ENCODE measurements around the gene A1BG. TPM values are rescaled to one million over a fixed set of nuclear protein-coding genes. Genes with fewer than 3 reads are reported as not detected.
A peak's percentile ranks its signal among the peaks of the same experiment; 100 is the strongest.

A1BG gene
- total RNA-seq, 2 experiments from 2014 or later = 6.1 to 7.4 TPM

DNA sequence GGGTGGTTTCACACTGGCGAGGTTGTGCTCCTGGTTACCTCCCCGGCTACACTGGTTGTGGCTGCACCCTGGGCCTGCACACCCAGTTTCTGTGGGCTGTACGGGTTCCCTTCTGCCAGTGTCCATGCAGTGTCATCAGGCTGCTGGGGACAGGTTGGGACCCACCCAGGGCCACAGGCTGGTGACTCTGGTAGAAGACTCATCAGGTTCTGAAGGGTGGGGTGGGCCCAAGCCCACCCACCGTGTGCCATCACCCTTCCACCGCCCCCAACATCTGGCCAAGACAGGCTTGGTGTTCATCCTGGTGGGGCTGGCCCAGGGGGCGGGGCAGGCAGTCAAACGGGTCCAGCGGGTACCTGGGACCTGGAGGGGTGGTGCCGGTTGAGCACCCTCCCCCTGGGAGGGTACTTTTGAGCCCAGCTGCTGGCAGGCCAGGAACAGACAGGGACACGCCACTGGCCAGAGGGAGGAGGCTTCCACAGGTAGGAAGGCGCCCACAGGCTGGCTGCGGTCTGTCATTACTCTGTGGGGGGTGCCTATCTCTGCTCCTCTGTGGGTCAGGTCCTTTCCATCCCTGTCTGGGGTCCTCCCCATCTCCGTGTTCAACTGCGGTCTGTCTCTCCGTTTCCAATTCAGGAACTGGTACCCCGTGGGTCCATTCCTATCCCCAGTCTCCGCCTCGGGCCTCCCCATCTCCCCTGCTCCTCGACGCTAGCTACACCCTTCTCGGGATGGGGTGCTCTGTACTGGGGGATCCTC is 42.1 kb upstream of the A1BG start, which contains the start of gene RNF225:
TSS of gene RNF225 (plus strand) at position 437 of the 759 bp plus-strand sequence. CDS start 434 bp downstream, outside the sequence.
- CTCF ChIA-PET = no interaction called here
- Mint-ChIP-seq H3K4me3 (no peak within 1 kb of the TSS), H3K4me1 (ENCODE audit: low read depth) (peaks cover 26% of the 10 kb centered on the region), H3K36me3 (ENCODE audit: low read depth) (peaks cover 38% of the 10 kb centered on the region), H3K9me3 (no peaks in the 10 kb centered on the region), H3K27ac (no peak within 1 kb of the TSS), H3K27me3 (ENCODE audit: low read depth) (peaks cover 11% of the 10 kb centered on the region)
- no peak for DNase-seq
- intact Hi-C loops (cut with micrococcal nuclease) = no loop called here

DNA sequence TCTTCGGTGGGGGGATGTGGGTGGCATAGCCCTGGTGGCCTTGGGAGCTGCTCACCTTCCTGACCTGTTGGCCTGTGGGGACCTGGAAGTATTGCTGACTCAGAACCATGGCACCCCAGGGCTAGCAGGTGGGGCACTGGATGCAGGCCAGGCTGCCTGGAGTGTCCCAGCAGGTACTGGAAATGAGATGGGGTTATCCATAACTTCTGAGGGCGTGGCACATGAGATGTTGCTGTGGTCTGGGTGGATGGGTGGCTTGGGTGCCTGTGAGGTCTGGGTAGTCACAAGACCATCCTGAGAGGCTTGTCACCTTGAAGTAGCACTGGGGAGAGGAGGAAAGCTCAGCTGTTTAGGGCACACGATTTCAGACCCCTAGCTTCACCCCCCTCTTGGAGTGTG is 41.5 kb upstream of the A1BG start:
- CTCF ChIA-PET = no interaction called here
- DNase-seq = no peak

DNA sequence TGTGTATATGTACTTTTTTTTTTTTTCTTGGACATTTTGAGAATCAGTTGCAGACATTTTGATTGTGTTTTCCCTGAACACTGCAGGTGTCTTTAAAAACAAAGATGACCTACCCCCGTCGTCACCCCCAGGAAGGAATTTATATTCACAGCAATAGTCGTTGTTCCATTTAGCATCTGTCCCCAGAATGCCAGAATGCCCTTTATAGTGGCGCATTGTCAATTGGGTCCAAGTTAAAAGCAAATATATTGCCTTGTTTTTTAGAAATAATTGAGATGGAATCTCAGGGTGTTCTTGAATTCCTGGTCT is 40.4 kb upstream of the A1BG start:
- Mint-ChIP-seq H3K27me3 (ENCODE audit: low read depth) (peaks cover 11% of the 10 kb centered on the region), H3K27ac (no peak overlapping the region), H3K4me3 (no peak overlapping the region), H3K9me3 (no peaks in the 10 kb centered on the region), H3K36me3 (ENCODE audit: low read depth) (peaks cover 47% of the 10 kb centered on the region), H3K4me1 (ENCODE audit: low read depth) (peaks cover 34% of the 10 kb centered on the region)
- intact Hi-C loops (cut with micrococcal nuclease) = no loop called here
- no peak for DNase-seq
- CTCF ChIA-PET = no interaction called here

More for the DNA sequence above, 41.5 kb upstream of the A1BG start:
- Mint-ChIP-seq H3K4me1 (ENCODE audit: low read depth) (peaks cover 27% of the 10 kb centered on the region), H3K36me3 (ENCODE audit: low read depth) (peaks cover 40% of the 10 kb centered on the region), H3K4me3 (no peak overlapping the region), H3K27me3 (ENCODE audit: low read depth) (peaks cover 11% of the 10 kb centered on the region), H3K27ac (no peak overlapping the region), H3K9me3 (no peaks in the 10 kb centered on the region)
- intact Hi-C loops (cut with micrococcal nuclease) = no loop called here

DNA sequence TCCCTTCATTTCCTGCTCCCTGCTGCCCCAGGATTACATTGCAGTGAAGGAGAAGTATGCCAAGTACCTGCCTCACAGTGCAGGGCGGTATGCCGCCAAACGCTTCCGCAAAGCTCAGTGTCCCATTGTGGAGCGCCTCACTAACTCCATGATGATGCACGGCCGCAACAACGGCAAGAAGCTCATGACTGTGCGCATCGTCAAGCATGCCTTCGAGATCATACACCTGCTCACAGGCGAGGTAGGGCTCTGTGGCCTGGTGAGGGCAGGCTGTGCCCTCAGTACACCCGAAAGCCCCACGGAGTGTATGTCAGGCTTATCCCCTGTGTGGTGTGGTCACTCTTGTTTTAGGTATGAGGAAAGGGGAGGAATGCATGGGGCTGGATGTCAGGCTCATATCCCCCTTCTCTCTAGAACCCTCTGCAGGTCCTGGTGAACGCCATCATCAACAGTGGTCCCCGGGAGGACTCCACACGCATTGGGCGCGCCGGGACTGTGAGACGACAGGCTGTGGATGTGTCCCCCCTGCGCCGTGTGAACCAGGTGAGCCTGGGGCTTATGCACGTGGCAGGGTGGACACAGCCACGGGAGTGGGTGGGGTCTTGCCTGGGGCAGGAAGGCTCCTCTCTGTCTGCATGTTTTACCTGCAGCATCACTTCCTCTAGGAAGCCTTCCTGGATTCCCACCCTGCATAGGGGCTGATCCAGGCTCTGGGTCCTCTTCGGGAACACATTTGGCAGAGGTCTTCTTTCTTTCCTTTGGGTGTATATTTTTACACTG is 39.8 kb upstream of the A1BG start:
- Mint-ChIP-seq H3K36me3 (ENCODE audit: low read depth) (peaks cover 52% of the 10 kb centered on the region), H3K4me1 (ENCODE audit: low read depth) (peaks cover 37% of the 10 kb centered on the region), H3K27me3 (ENCODE audit: low read depth) (peaks cover 11% of the 10 kb centered on the region), H3K9me3 (no peaks in the 10 kb centered on the region), H3K27ac (no peak overlapping the region), H3K4me3 (no peak overlapping the region)
- CTCF ChIA-PET = no interaction called here
- DNase-seq = no peak
- intact Hi-C loops (cut with micrococcal nuclease) = no loop called here

DNA sequence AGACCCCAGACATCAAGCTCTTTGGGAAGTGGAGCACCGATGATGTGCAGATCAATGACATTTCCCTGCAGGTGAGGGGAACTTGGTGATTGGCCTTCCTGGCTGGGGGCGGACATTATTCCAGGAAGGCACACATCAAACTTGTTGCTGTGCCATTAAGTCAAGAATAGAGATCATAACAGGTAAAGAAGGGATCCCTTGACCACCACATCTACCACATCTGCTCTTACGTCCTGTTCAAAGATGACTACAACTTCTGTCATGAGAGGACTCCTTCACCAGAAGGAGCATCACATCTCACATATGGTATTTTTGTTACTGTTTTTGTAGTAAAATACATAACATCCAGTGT is 34.9 kb upstream of the A1BG start:
- Mint-ChIP-seq H3K36me3 (ENCODE audit: low read depth) (peaks cover 47% of the 10 kb centered on the region), H3K4me3 (peak overlapping the region; percentile 91), H3K9me3 (no peaks in the 10 kb centered on the region), H3K4me1 (ENCODE audit: low read depth) (peaks cover 36% of the 10 kb centered on the region), H3K27me3 (ENCODE audit: low read depth) (no peaks in the 10 kb centered on the region), H3K27ac (peak overlapping the region; percentile 24)
- intact Hi-C loops (cut with micrococcal nuclease) = loop anchor here (10.0 kb wide), 1 partner anchor 163 kb away; the partner anchor contains the start of gene ZNF544
- no peak for DNase-seq
- CTCF ChIA-PET = no interaction called here

DNA sequence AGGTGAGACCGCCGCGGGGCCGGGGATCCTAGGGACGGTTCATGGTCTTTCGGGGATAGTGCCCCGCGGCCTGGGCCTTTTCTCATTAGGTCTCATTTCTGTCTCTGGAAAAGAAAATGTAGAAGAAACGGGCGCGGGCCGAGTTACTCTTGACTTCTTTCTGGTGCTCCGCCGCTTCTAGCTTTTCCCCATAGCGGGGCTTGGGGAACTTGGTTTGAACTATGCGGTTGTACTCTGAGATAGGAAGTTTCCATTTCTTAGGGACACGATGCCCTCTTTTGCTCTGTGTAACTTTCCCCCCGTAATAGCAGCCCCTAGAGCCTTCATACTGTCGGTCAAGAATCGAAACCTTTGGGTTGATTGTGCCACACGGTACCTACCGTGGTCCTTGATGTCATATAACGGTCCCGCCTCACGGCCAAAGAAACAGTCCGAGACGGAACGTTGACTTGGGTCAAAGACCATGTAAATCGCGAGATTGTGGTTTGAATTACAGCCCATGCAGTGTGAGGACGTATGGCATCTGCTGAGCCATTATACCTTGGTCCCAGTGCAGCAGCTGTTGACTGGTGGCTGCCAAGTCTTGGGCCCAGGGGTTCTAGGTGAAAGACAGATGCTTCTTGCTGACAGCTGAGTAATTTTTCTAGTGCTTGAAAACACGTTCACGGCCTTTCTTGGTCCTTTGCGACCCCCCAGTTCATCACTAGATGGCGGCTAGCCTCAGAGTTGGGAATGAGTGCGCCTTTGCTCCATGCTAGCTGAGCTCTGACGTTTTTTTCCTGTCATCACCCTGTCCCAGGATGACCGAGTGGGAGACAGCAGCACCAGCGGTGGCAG is 34.3 kb upstream of the A1BG start:
- Mint-ChIP-seq H3K36me3 (ENCODE audit: low read depth) (peaks cover 43% of the 10 kb centered on the region), H3K4me3 (peak overlapping the region; percentile 91), H3K9me3 (no peaks in the 10 kb centered on the region), H3K27me3 (ENCODE audit: low read depth) (no peaks in the 10 kb centered on the region), H3K27ac (peak overlapping the region; percentile 96), H3K4me1 (ENCODE audit: low read depth) (peaks cover 32% of the 10 kb centered on the region)
- intact Hi-C loops (cut with micrococcal nuclease) = loop anchor here (1.0 to 10.0 kb wide), 5 partner anchors 14 to 163 kb away; partner anchors contain the start of genes ZNF544, ZNF584 and ZNF8
- DNase-seq = no peak
- CTCF ChIA-PET = no interaction called here

DNA sequence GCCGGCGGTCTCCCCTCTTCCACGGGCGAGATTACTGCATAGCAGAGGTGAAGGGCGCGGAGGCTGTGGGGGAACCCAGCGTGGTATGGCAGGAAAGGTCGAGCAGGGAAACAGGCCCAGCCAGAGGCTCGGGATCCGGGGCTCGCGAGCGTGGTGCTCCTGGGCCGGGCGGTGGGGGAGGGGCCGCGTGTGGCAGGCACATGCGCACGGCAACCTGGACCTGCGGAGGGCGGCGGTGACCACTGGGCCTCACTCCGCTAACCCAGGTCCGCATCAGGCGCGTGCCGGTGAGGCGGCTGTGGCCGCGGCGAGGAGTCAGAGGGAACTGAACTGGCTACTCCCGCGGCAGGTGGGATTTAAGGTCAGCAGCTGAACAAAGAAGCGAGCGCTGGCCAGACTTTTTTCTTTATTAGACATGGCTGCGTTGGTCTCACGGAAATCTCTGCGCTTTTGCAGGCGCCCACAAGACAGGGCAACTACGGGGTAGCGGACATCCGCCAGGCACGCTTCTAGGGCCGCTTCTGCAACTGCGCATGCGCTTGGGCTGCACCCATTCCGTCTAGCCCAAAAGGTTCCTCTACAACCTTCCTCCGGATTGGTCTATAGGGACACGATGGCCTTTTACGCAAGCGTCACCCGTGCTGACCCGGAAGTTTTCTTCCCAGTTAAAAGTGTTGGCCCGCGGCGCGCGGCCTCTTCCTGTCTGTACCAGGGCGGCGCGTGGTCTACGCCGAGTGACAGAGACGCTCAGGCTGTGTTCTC is 33.5 kb upstream of the A1BG start, which contains the start of gene RPS5:
TSS of gene RPS5 (plus strand) at position 694 of the 762 bp plus-strand sequence. CDS start 869 bp downstream, outside the sequence.
- Mint-ChIP-seq H3K36me3 (ENCODE audit: low read depth) (peaks cover 39% of the 10 kb centered on the region), H3K27ac (peak within 1 kb of the TSS; percentile 96), H3K27me3 (ENCODE audit: low read depth) (no peaks in the 10 kb centered on the region)

DNA sequence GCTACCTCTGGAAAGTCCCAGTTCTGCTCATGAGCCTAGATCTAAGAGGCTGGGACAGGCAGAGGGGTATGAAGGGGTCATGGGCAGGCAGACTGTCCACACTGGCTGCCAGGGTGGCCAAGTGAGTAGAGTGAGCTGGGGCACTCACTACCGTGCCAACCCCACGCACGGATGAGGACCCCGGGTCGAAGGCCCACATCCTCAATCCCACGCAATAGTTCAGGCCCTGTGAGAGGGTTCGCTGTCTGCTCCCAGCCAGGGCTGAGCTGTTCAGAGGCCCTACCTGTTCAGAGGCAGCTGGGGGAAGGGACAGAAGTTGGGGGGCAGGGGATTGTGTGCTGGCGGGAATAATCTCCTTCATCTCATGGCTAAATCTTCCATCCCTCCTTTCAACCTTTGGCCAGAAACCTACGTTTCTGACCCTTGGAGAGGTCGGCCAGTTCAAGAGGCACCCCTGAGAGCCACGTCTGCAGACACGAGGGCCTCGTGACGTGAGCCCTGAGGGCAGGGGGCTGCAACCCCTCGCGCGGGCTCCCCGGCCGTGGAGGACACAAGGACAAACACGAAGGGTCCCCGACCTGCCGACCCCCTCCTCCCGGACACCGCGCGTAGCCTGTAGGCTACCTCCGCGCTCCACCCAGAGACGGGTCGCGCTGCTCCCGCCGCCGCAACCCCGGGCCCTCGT is 32.7 kb upstream of the A1BG start:
- peak; percentile 27 for DNase-seq
- CTCF ChIA-PET = no interaction called here
- Mint-ChIP-seq H3K9me3 (no peaks in the 10 kb centered on the region), H3K27me3 (ENCODE audit: low read depth) (no peaks in the 10 kb centered on the region), H3K4me3 (peak overlapping the region; percentile 91), H3K27ac (peak overlapping the region; percentile 96), H3K36me3 (ENCODE audit: low read depth) (peaks cover 32% of the 10 kb centered on the region), H3K4me1 (ENCODE audit: low read depth) (peaks cover 34% of the 10 kb centered on the region)
- intact Hi-C loops (cut with micrococcal nuclease) = loop anchor here (2.0 to 10.0 kb wide), 2 partner anchors 107 to 161 kb away; partner anchors contain the start of genes ZNF544 and ZNF8

More for the DNA sequence above, 33.5 kb upstream of the A1BG start, which contains the start of gene RPS5:
- Mint-ChIP-seq H3K4me3 (peak within 1 kb of the TSS; percentile 91), H3K9me3 (no peaks in the 10 kb centered on the region), H3K4me1 (ENCODE audit: low read depth) (peaks cover 35% of the 10 kb centered on the region)
- DNase-seq = peak; percentile 97
- CTCF ChIA-PET = no interaction called here
- intact Hi-C loops (cut with micrococcal nuclease) = loop anchor here (1.0 to 10.0 kb wide), 5 partner anchors 15 to 162 kb away; partner anchors contain the start of genes ZNF544, ZNF584 and ZNF8

DNA sequence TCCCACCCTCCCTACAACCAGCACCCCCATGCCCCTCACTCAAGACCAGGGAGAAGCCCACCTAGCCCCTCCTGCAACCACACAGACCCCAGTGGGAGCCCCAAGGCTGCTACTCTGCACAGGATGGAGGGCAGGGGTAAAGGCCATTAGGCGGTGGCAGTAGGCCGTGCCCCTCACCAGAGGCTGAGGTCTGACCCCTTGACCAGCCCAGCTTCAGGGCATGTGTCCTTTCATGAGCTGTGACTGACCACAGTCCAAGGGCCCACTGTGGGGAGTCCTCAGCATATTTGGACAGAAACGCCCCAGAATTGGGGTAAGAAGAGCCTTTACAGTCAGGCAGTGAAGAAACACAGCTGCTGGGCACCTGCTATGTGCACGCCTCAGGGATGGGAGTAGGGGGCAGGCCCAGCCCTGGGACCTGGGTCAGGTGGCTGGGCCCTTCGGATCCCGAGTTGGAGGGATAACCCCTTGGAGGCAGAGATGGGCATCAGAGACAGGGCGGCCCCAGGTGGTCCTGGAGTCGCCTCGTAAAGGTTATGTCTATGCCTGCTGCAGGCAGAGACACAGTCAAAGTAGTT is 32.1 kb upstream of the A1BG start:
- intact Hi-C loops (cut with micrococcal nuclease) = loop anchor here (10.0 kb wide), 1 partner anchor 161 kb away; the partner anchor contains the start of gene ZNF544
- Mint-ChIP-seq H3K4me1 (ENCODE audit: low read depth) (peaks cover 28% of the 10 kb centered on the region), H3K27me3 (ENCODE audit: low read depth) (no peaks in the 10 kb centered on the region), H3K4me3 (peak overlapping the region; percentile 91), H3K27ac (peak overlapping the region; percentile 96), H3K9me3 (no peaks in the 10 kb centered on the region), H3K36me3 (ENCODE audit: low read depth) (peaks cover 27% of the 10 kb centered on the region)
- no peak for DNase-seq
- CTCF ChIA-PET = no interaction called here

DNA sequence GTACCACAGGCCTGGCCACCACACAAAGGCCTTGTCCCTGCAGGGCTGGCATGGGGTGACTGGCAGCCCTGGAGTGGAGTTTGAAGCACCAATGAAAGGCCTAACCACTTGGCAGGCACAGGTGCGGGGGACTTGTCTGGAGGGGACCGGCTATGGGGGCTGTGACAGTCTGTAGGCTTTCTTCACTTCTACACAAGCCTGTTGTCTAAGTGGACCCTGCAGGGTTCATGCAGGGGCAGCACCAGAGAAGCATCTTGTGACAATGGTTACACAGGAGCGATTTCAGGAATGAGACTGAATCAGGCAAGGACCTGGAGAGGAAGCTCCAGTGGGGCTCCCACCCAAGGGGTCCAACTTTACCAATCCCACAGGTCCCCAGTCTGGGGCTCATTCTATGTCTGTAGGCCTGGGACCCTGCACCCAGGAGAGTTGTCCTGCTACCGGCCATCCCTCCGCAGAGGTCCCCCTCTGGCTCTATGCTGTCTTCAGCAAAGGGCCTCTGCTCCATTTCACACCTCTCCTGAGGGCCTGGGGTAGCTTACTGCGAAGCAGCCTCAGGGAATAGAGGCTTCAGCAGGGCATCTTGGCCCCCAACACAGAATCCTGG is 29.8 kb upstream of the A1BG start:
- DNase-seq = no peak
- H3K27ac Mint-ChIP-seq = no peak overlapping the region
- intact Hi-C loops (cut with micrococcal nuclease) = loop anchor here (10.0 kb wide), 1 partner anchor 158 kb away; the partner anchor contains the start of gene ZNF544

More for the DNA sequence above, 29.8 kb upstream of the A1BG start:
- Mint-ChIP-seq H3K4me3 (no peak overlapping the region), H3K9me3 (no peaks in the 10 kb centered on the region), H3K4me1 (ENCODE audit: low read depth) (peaks cover 24% of the 10 kb centered on the region), H3K27me3 (ENCODE audit: low read depth) (no peaks in the 10 kb centered on the region), H3K36me3 (ENCODE audit: low read depth) (peaks cover 14% of the 10 kb centered on the region)
- CTCF ChIA-PET = no interaction called here
